Measurements from ENCODE around the gene ASH1L.
"Not testable (repeated sequence)": the region's sequence is repeated elsewhere in the genome, so short reads cannot be mapped to it uniquely, and the experiment has no call there.

ASH1L gene

GRCh38 chr1:155493595-155493994 lies 69.0 kb downstream of the ASH1L start:
- not testable (repeated sequence) for DNase-seq (ENCODE audit: low read depth)

- DNase-seq (ENCODE audit: low read depth): not testable (repeated sequence)
Observed at GRCh38 chr1:155488419-155488818, 74.2 kb downstream of the ASH1L start.

- DNase-seq (ENCODE audit: low read depth): no peak
Observed at GRCh38 chr1:155487541-155487940, 75.1 kb downstream of the ASH1L start.

GRCh38 chr1:155486952-155487351 lies 75.7 kb downstream of the ASH1L start:
- DNase-seq (ENCODE audit: low read depth): not testable (repeated sequence)

- no peak for DNase-seq (ENCODE audit: low read depth)
Observed at GRCh38 chr1:155485945-155486344, 76.7 kb downstream of the ASH1L start.

GRCh38 chr1:155485222-155485621 lies 77.4 kb downstream of the ASH1L start:
- no peak for DNase-seq (ENCODE audit: low read depth)

- DNase-seq (ENCODE audit: low read depth): no peak
Observed at GRCh38 chr1:155481741-155482241, 80.8 kb downstream of the ASH1L start.

- DNase-seq (ENCODE audit: low read depth): no peak
Observed at GRCh38 chr1:155479205-155479604, 83.4 kb downstream of the ASH1L start.

- no peak for DNase-seq (ENCODE audit: low read depth)
Observed at GRCh38 chr1:155478270-155478852, 84.2 kb downstream of the ASH1L start.

GRCh38 chr1:155474146-155474545 lies 88.5 kb downstream of the ASH1L start:
- DNase-seq (ENCODE audit: low read depth): no peak

GRCh38 chr1:155473151-155473821 lies 89.3 kb downstream of the ASH1L start:
- DNase-seq (ENCODE audit: low read depth): no peak

GRCh38 chr1:155472491-155473083 lies 90.0 kb downstream of the ASH1L start:
- DNase-seq (ENCODE audit: low read depth): no peak

- DNase-seq (ENCODE audit: low read depth): no peak
Observed at GRCh38 chr1:155471891-155472290, 90.7 kb downstream of the ASH1L start.

GRCh38 chr1:155471026-155471425 lies 91.6 kb downstream of the ASH1L start:
- DNase-seq (ENCODE audit: low read depth): no peak

GRCh38 chr1:155466996-155467395 lies 95.6 kb downstream of the ASH1L start:
- DNase-seq (ENCODE audit: low read depth): no peak

GRCh38 chr1:155466617-155466972 lies 96.0 kb downstream of the ASH1L start:
- no peak for DNase-seq (ENCODE audit: low read depth)

- no peak for DNase-seq (ENCODE audit: low read depth)
Observed at GRCh38 chr1:155463865-155464650, 98.5 kb downstream of the ASH1L start.

- DNase-seq (ENCODE audit: low read depth): no peak
Observed at GRCh38 chr1:155458111-155458510, 104.5 kb downstream of the ASH1L start.

- no peak for DNase-seq (ENCODE audit: low read depth)
Observed at GRCh38 chr1:155457266-155457665, 105.3 kb downstream of the ASH1L start.

- DNase-seq (ENCODE audit: low read depth): no peak
Observed at GRCh38 chr1:155455588-155456195, 106.9 kb downstream of the ASH1L start.

GRCh38 chr1:155454096-155454495 lies 108.5 kb downstream of the ASH1L start:
- no peak for DNase-seq (ENCODE audit: low read depth)

GRCh38 chr1:155453141-155453540 lies 109.5 kb downstream of the ASH1L start:
- no peak for DNase-seq (ENCODE audit: low read depth)
